Limb (tissue), 2 donors: ENCODE measurements around the gene SYVN1.
"Not testable (repeated sequence)": the region's sequence is repeated elsewhere in the genome, so short reads cannot be mapped to it uniquely, and the experiment has no call there.

ENCODE experiments used
- DNase-seq, 2 donors: peaks; one replicate each; pipeline ENCODE4 v3.0.0-alpha.2; 2016; ENCODE audit errors: extremely low spot score in 2 of 2

The SYVN1 gene

GRCh38 chr11:65134240-65134951 is at the start of gene SYVN1:
Gene SYVN1, minus strand, starts transcription at chr11:65134519. Its CDS starts 918 bp downstream, at chr11:65133601.
- DNase-seq = peak; percentile 95 to 96

GRCh38 chr11:65183201-65183891 is 49.0 kb upstream of the SYVN1 start:
- DNase-seq = no peak

GRCh38 chr11:65182258-65183170 is 48.2 kb upstream of the SYVN1 start:
- peak in 1 of 2 donors; percentile 61 for DNase-seq

GRCh38 chr11:65181569-65182257 is 47.4 kb upstream of the SYVN1 start, which contains the start of gene CAPN1:
Gene CAPN1, plus strand, starts transcription at chr11:65181928. Its CDS starts 774 bp downstream, at chr11:65182702.
- peak; percentile 65 to 83 for DNase-seq

- peak; percentile 62 to 88 for DNase-seq
Measured at GRCh38 chr11:65180877-65181568, 46.7 kb upstream of the SYVN1 start.

GRCh38 chr11:65174571-65175010 is 40.3 kb upstream of the SYVN1 start:
- DNase-seq = not testable (repeated sequence)

GRCh38 chr11:65172600-65172999 is 38.3 kb upstream of the SYVN1 start:
- no peak for DNase-seq

- no peak for DNase-seq
Measured at GRCh38 chr11:65170058-65170534, 35.8 kb upstream of the SYVN1 start, which contains the start of gene SPDYC. Gene SPDYC, plus strand, starts transcription at chr11:65170233. Its CDS starts 1,125 bp downstream, at chr11:65171358.

- no peak for DNase-seq
Measured at GRCh38 chr11:65169164-65169641, 34.9 kb upstream of the SYVN1 start.

- no peak for DNase-seq
Measured at GRCh38 chr11:65167656-65168055, 33.3 kb upstream of the SYVN1 start.

- DNase-seq = no peak
Measured at GRCh38 chr11:65166893-65167292, 32.6 kb upstream of the SYVN1 start.

- DNase-seq = no peak
Measured at GRCh38 chr11:65165410-65166317, 31.3 kb upstream of the SYVN1 start.

- no peak for DNase-seq
Measured at GRCh38 chr11:65163684-65164083, 29.4 kb upstream of the SYVN1 start.

GRCh38 chr11:65160643-65161042 is 26.3 kb upstream of the SYVN1 start:
- no peak for DNase-seq

GRCh38 chr11:65159012-65159411 is 24.7 kb upstream of the SYVN1 start:
- DNase-seq = no peak

- DNase-seq = no peak
Measured at GRCh38 chr11:65157336-65157735, 23.0 kb upstream of the SYVN1 start.

GRCh38 chr11:65156926-65157325 is 22.6 kb upstream of the SYVN1 start:
- DNase-seq = no peak

GRCh38 chr11:65156256-65156655 is 21.9 kb upstream of the SYVN1 start:
- no peak for DNase-seq

- no peak for DNase-seq
Measured at GRCh38 chr11:65152122-65152521, 17.8 kb upstream of the SYVN1 start.
